GM21786 (cell line): ENCODE results near the gene SEMA3B.
"Not testable (repeated sequence)": the region's sequence is repeated elsewhere in the genome, so short reads cannot be mapped to it uniquely, and the experiment has no call there.

Experiments used
- ATAC-seq: cut with Tn5 transposase; IDR thresholded peaks from one replicate; pipeline ENCODE4 v1.9.1; 2021; ENCODE audit not compliant: unreplicated experiment

The SEMA3B gene

GRCh38 chr3:50268703-50269451 is at the start of gene SEMA3B:
SEMA3B (plus strand) TSS chr3:50269147; CDS start chr3:50269241, 94 bp downstream.
- ATAC-seq, result no peak

- no peak for ATAC-seq
These were observed 49.7 kb upstream of the SEMA3B start for GRCh38 chr3:50219285-50219684.

GRCh38 chr3:50220109-50220508 is 48.8 kb upstream of the SEMA3B start:
- ATAC-seq, result no peak

GRCh38 chr3:50221051-50221410 is 47.9 kb upstream of the SEMA3B start:
- no peak for ATAC-seq

- ATAC-seq, result no peak
These were observed 47.4 kb upstream of the SEMA3B start for GRCh38 chr3:50221411-50222168.

- ATAC-seq, result no peak
These were observed 46.8 kb upstream of the SEMA3B start for GRCh38 chr3:50222169-50222528.

GRCh38 chr3:50224639-50225038 is 44.3 kb upstream of the SEMA3B start:
- no peak for ATAC-seq

GRCh38 chr3:50226888-50227389 is 42.0 kb upstream of the SEMA3B start:
- ATAC-seq, result peak; percentile 17

GRCh38 chr3:50227390-50228183 is 41.4 kb upstream of the SEMA3B start:
- peak; percentile 82 for ATAC-seq

- ATAC-seq, result not testable (repeated sequence)
These were observed 40.7 kb upstream of the SEMA3B start for GRCh38 chr3:50228184-50228763.

- ATAC-seq, result no peak
These were observed 39.5 kb upstream of the SEMA3B start for GRCh38 chr3:50229490-50229889.

GRCh38 chr3:50230104-50230793 is 38.7 kb upstream of the SEMA3B start:
- no peak for ATAC-seq

GRCh38 chr3:50230794-50231125 is 38.2 kb upstream of the SEMA3B start:
- no peak for ATAC-seq

- ATAC-seq, result no peak
These were observed 37.4 kb upstream of the SEMA3B start for GRCh38 chr3:50231581-50231980.

- no peak for ATAC-seq
These were observed 36.6 kb upstream of the SEMA3B start for GRCh38 chr3:50232303-50232702.

GRCh38 chr3:50233176-50233575 is 35.8 kb upstream of the SEMA3B start:
- no peak for ATAC-seq

- ATAC-seq, result peak; percentile 91
These were observed 33.0 kb upstream of the SEMA3B start, which contains the start of gene GNAI2 for GRCh38 chr3:50235716-50236483. GNAI2 (plus strand) TSS chr3:50236204; CDS start chr3:50236336, 132 bp downstream.

GRCh38 chr3:50236484-50237132 is 32.3 kb upstream of the SEMA3B start:
- no peak for ATAC-seq

GRCh38 chr3:50237133-50237651 is 31.8 kb upstream of the SEMA3B start:
- no peak for ATAC-seq
